ENCODE results near the gene UBE2QL1.

DNA sequence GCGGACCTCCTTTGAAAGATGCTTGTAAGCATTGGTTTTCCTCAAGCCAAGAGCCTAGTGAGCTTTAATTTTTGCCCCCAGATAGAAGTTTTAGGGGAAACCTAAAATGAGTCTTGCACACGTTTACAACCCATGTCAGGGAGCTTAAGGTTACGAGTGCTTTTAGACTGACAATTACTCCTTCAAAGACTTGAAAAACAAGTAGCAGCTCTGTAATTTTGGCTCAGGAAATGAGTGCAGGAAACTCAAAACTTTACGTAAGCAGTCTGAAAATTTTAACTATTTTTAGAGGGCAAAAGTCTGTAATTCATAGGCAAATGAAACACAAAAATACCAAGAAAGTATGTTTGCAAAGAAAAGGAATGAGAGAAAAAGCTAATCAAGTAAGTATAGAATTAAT, 36.8 kb downstream of the UBE2QL1 start:
- TF ChIP-seq YY1 (IDR thresholded peaks at IDR 0.05; ENCODE audit: insufficient read depth, insufficient read length) = no peak
- no peak for TF ChIP-seq ZNF274 (IDR thresholded peaks at IDR 0.05; ENCODE audit: low read depth, low read length)

Data from NT2/D1 (cell line).